ENCODE measurements around the gene BPIFB3.
"Not testable (repeated sequence)": the region's sequence is repeated elsewhere in the genome, so short reads cannot be mapped to it uniquely, and the experiment has no call there.

Gene BPIFB3

DNA sequence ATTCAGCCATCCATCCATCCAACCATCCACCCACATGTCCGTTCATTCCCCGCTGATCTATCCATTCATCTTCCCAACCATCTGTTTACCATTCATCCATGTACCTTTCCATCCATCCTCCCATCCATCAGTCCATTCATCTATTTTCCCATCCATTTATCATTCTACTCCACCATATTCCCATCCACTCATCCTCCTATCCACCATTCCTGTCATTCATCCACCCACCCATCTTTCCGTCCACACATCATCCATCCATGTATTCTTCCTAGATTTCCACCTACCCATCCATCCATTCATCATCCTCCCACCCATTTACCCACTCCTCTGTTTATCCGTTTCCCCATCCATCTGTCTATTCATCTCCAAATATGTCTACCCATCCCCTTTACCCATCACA lies 15.5 kb upstream of the BPIFB3 start:
- Histone ChIP-seq H3K27me3 (ENCODE audit: control insufficient read depth, insufficient read depth, low read length) (no peaks in the 10 kb centered on the region), H3K27ac (ENCODE audit: low read length) (no peak overlapping the region)

DNA sequence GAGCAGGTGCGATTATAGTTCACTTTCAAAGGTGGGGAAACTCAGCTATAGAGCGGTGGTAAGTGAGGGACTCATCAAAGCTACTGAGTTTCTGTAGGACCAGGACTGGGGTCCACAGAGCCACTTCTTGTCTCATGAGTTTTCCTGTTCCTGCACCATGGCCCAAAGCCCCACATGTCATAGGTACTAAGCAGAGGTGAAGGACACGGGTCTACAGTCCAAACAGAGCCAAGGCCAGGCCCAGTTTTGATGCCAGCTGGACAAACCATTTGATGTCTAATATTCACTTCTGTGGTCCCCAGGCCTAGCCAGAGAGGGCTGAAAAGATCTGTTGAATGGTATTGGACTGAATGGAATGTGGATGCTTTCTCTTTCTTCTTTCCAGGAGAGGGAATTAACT lies 11.3 kb upstream of the BPIFB3 start:
- no peaks in the 10 kb centered on the region for H3K27me3 ChIP-seq (ENCODE audit: control insufficient read depth, insufficient read depth, low read length)
- H3K4me3 ChIP-seq (ENCODE audit: low read length), result no peak overlapping the region
- H3K27ac ChIP-seq (ENCODE audit: low read length), result no peak overlapping the region

More for the DNA sequence above, 15.5 kb upstream of the BPIFB3 start:
- no peak overlapping the region for H3K9ac ChIP-seq (ENCODE audit: low read length)
- no peaks in the 10 kb centered on the region for H3K4me1 ChIP-seq (ENCODE audit: control insufficient read depth, low read depth, low read length)
- H3K4me3 ChIP-seq (ENCODE audit: low read length), result no peak overlapping the region
- no peaks in the 10 kb centered on the region for H3K9me3 ChIP-seq (ENCODE audit: control insufficient read depth, low read depth, low read length)
- H3K36me3 ChIP-seq (ENCODE audit: control insufficient read depth, low read depth, low read length), result no peaks in the 10 kb centered on the region

DNA sequence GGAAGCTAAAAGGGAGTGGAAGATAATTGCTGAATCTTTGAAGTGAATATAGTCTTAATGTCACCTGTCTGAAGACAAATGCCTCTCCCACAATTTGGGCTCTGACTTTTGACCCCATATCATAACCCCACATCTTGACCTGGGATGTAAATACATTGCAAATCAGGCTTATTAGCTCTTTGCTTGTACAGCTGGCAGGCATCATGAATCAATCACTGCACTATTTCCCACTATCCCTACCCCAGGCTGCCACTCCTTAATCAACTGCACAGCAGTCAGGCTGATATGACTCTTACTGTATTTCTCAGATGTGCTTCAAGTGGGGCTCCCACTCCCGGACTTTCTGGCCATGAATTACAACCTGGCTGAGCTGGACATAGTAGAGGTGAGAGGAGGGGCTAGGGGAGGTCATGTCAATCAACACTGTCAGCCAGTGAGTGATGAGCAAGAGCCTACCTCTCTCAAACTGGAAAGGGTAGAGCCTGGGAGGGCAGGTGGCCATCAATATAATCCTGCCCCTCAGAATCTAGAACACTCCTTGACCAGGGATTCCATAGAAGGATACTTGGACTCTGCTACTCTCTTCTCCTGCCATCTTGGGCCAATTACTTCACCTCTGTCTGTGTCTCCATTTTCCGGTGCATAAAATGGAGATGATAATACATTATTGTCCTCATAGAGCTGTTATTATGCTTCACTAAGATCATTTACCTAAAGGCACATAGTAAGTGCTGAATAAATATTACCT lies 10.5 kb upstream of the BPIFB3 start:
- no peak overlapping the region for H3K4me3 ChIP-seq (ENCODE audit: low read length)
- H3K4me1 ChIP-seq (ENCODE audit: control insufficient read depth, low read depth, low read length), result no peaks in the 10 kb centered on the region
- H3K36me3 ChIP-seq (ENCODE audit: control insufficient read depth, low read depth, low read length), result no peaks in the 10 kb centered on the region
- H3K27ac ChIP-seq (ENCODE audit: low read length), result no peak overlapping the region
- no peaks in the 10 kb centered on the region for H3K27me3 ChIP-seq (ENCODE audit: control insufficient read depth, insufficient read depth, low read length)
- no peaks in the 10 kb centered on the region for H3K9me3 ChIP-seq (ENCODE audit: control insufficient read depth, low read depth, low read length)
- no peak overlapping the region for H3K9ac ChIP-seq (ENCODE audit: low read length)

More for the DNA sequence above, 11.3 kb upstream of the BPIFB3 start:
- no peak overlapping the region for H3K9ac ChIP-seq (ENCODE audit: low read length)
- no peaks in the 10 kb centered on the region for H3K36me3 ChIP-seq (ENCODE audit: control insufficient read depth, low read depth, low read length)
- H3K4me1 ChIP-seq (ENCODE audit: control insufficient read depth, low read depth, low read length), result no peaks in the 10 kb centered on the region
- H3K9me3 ChIP-seq (ENCODE audit: control insufficient read depth, low read depth, low read length), result no peaks in the 10 kb centered on the region

DNA sequence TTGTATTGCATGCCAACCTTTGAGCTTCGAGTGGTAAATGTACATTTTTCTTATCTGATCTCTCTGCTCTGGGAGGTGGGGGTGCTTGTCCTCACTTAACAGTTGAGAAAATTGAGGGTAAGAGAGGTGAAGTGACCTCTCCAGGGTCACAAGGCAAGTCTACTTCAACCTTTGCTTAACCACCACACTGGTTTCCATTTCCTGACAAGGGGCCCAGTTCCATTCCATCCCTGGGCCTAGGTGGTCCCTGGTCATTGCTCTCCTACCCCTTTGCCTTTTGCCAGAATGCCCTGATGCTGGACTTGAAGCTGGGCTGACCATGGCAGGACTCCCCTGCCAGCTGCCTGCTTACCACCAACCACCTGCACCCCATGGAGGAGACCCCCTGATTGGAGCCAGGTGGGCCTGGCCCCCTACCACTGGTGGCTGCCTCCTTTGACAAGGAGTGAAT lies 9.9 kb upstream of the BPIFB3 start:
- Histone ChIP-seq H3K27me3 (ENCODE audit: control insufficient read depth, insufficient read depth, low read length) (no peaks in the 10 kb centered on the region), H3K4me1 (ENCODE audit: control insufficient read depth, low read depth, low read length) (no peaks in the 10 kb centered on the region), H3K27ac (ENCODE audit: low read length) (no peak overlapping the region), H3K9me3 (ENCODE audit: control insufficient read depth, low read depth, low read length) (no peaks in the 10 kb centered on the region), H3K9ac (ENCODE audit: low read length) (no peak overlapping the region), H3K4me3 (ENCODE audit: low read length) (no peak overlapping the region), H3K36me3 (ENCODE audit: control insufficient read depth, low read depth, low read length) (no peaks in the 10 kb centered on the region)

DNA sequence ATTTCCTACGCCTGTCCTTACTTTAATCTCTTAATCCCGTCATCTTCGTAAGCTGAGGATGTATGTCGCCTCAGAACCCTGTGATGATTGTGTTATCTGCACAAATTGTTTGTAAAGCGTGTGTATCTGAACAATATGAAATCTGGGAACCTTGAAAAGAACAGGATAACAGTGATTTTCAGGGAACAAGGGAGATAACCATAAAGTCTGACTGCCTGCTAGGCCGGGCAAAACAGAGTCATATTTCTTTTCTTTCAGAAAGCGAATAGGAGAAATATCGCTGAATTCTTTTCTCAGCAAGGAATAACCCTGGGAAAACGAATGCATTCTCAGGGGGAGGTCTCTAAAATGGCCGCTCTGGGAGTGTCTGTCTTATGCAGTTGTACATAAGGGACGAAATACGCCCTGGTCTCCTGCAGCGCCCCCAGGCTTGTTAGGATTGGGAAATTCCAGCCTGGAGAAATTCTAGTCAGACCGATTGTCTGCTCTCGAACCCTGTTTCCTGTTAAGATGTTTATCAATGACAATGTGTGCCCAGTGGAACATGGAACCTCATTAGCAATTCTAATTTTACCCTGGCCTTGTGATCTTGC lies 8.5 kb upstream of the BPIFB3 start:
- H3K27me3 ChIP-seq (ENCODE audit: control insufficient read depth, insufficient read depth, low read length); H3K4me1 ChIP-seq (ENCODE audit: control insufficient read depth, low read depth, low read length); H3K27ac ChIP-seq (ENCODE audit: low read length); H3K9me3 ChIP-seq (ENCODE audit: control insufficient read depth, low read depth, low read length); H3K36me3 ChIP-seq (ENCODE audit: control insufficient read depth, low read depth, low read length); H3K9ac ChIP-seq (ENCODE audit: low read length); H3K4me3 ChIP-seq (ENCODE audit: low read length): not testable (repeated sequence)

DNA sequence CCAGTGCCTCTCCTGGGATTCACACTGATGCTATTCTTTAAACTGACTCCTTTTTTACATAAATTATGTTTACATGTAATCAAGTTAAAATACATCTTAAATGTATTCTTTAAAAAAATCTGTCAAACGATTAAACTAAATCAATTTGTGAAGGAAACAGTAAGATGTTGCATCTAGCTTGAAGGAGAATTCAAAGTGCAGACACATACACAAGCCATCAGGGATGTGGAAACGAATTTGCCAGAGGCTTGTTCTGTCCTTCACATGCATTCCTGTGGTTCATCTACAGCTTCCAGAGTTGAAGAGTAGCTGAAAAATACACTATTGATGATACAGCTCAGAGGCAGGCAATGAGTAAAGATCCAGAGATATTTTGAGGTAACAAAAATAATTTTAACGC lies 7.3 kb upstream of the BPIFB3 start:
- H3K9ac ChIP-seq (ENCODE audit: low read length), result no peak overlapping the region
- no peak overlapping the region for H3K4me3 ChIP-seq (ENCODE audit: low read length)
- no peaks in the 10 kb centered on the region for H3K9me3 ChIP-seq (ENCODE audit: control insufficient read depth, low read depth, low read length)
- no peak overlapping the region for H3K27ac ChIP-seq (ENCODE audit: low read length)
- no peaks in the 10 kb centered on the region for H3K27me3 ChIP-seq (ENCODE audit: control insufficient read depth, insufficient read depth, low read length)
- no peaks in the 10 kb centered on the region for H3K36me3 ChIP-seq (ENCODE audit: control insufficient read depth, low read depth, low read length)
- no peaks in the 10 kb centered on the region for H3K4me1 ChIP-seq (ENCODE audit: control insufficient read depth, low read depth, low read length)

DNA sequence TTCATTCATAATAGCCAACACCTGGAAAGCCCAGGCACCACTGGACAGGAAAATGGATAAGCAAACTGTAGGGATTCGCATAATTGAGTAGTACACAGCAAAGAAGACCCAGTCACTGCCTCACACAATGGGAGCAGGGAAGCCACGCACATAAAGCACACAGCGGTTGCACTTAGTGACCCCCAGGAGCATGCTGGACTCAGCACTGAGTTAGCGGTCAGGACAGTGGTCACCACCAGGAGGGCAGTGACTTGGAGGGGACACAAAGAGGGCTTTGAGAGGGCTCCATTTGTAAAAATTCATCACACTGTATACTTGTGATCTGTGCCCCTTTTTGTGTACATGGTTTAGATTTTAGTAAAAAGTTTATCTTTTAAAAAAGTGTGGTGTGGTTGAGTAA lies 2.4 kb upstream of the BPIFB3 start:
- Histone ChIP-seq H3K36me3 (ENCODE audit: control insufficient read depth, low read depth, low read length) (no peaks in the 10 kb centered on the region), H3K27me3 (ENCODE audit: control insufficient read depth, insufficient read depth, low read length) (no peaks in the 10 kb centered on the region), H3K4me1 (ENCODE audit: control insufficient read depth, low read depth, low read length) (no peaks in the 10 kb centered on the region), H3K27ac (ENCODE audit: low read length) (no peak overlapping the region), H3K9me3 (ENCODE audit: control insufficient read depth, low read depth, low read length) (no peaks in the 10 kb centered on the region), H3K4me3 (ENCODE audit: low read length) (no peak overlapping the region), H3K9ac (ENCODE audit: low read length) (no peak overlapping the region)

DNA sequence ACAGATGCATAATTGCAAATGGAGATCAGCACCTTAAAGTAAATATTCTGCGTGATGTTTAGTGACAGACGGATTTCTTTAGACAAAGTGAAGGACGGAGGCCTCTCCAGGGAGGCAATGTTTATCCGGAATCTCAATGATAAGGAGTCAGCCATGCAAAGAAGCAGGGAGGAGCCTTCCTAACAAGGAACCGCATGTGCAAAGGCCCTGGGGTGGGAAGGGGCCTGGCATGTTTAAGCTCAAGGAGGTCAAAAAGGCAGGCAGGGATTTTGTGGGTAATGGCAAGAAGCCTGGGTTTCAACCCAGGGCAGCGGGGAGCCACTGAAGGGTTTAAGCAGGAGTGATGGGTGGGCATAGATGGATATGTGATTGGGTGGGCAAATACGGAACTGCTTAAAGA lies 678 bp downstream of the BPIFB3 start:
- Histone ChIP-seq H3K9ac (ENCODE audit: low read length) (no peak overlapping the region), H3K4me3 (ENCODE audit: low read length) (no peak overlapping the region), H3K9me3 (ENCODE audit: control insufficient read depth, low read depth, low read length) (no peaks in the 10 kb centered on the region), H3K27ac (ENCODE audit: low read length) (no peak overlapping the region), H3K4me1 (ENCODE audit: control insufficient read depth, low read depth, low read length) (no peaks in the 10 kb centered on the region), H3K27me3 (ENCODE audit: control insufficient read depth, insufficient read depth, low read length) (no peaks in the 10 kb centered on the region), H3K36me3 (ENCODE audit: control insufficient read depth, low read depth, low read length) (no peaks in the 10 kb centered on the region)

DNA sequence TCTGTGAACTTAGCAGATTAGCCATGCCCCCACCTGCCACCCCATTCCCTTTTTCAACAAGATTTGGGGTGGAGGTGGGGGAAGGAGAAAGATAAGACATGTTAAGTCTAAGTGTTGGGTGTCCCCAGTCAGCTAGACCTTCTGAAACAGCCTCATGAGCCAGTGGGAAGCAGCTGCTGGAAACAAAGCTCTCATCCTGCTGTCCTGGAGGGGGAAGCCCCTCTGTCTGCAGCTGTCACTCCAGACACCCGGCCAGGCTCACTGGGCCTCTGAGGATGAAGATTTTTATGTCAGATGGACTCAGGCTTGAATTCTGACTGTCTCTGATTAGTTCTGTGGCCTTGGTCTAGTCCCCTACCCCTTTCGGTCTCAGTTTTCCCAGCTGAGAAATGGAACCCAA lies 1.1 kb downstream of the BPIFB3 start:
- Histone ChIP-seq H3K9me3 (ENCODE audit: control insufficient read depth, low read depth, low read length) (no peaks in the 10 kb centered on the region), H3K4me3 (ENCODE audit: low read length) (no peak overlapping the region), H3K36me3 (ENCODE audit: control insufficient read depth, low read depth, low read length) (no peaks in the 10 kb centered on the region), H3K9ac (ENCODE audit: low read length) (no peak overlapping the region), H3K27me3 (ENCODE audit: control insufficient read depth, insufficient read depth, low read length) (no peaks in the 10 kb centered on the region), H3K27ac (ENCODE audit: low read length) (no peak overlapping the region), H3K4me1 (ENCODE audit: control insufficient read depth, low read depth, low read length) (no peaks in the 10 kb centered on the region)

DNA sequence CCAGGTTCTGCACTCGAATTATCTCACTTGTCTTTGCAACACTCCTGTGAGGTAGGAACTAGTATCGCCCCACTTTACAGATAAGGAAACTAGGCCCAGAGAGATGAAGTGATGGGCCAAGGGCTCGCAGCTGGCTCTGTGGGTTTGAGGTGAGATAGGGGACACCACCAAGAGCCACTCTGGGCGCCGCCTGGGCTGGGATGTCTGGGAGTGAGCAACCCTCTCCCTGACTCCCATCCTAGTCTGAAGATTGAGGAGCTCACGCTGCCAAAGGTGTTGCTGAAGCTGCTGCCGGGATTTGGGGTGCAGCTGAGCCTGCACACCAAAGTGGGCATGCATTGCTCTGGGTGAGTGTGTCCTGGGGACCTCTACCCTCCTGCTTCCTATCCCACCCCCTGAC lies 5.4 kb downstream of the BPIFB3 start:
- H3K9me3 ChIP-seq (ENCODE audit: control insufficient read depth, low read depth, low read length), result no peaks in the 10 kb centered on the region
- H3K9ac ChIP-seq (ENCODE audit: low read length), result no peak overlapping the region
- H3K27ac ChIP-seq (ENCODE audit: low read length), result no peak overlapping the region
- no peaks in the 10 kb centered on the region for H3K36me3 ChIP-seq (ENCODE audit: control insufficient read depth, low read depth, low read length)
- no peaks in the 10 kb centered on the region for H3K4me1 ChIP-seq (ENCODE audit: control insufficient read depth, low read depth, low read length)
- no peaks in the 10 kb centered on the region for H3K27me3 ChIP-seq (ENCODE audit: control insufficient read depth, insufficient read depth, low read length)
- H3K4me3 ChIP-seq (ENCODE audit: low read length), result no peak overlapping the region

DNA sequence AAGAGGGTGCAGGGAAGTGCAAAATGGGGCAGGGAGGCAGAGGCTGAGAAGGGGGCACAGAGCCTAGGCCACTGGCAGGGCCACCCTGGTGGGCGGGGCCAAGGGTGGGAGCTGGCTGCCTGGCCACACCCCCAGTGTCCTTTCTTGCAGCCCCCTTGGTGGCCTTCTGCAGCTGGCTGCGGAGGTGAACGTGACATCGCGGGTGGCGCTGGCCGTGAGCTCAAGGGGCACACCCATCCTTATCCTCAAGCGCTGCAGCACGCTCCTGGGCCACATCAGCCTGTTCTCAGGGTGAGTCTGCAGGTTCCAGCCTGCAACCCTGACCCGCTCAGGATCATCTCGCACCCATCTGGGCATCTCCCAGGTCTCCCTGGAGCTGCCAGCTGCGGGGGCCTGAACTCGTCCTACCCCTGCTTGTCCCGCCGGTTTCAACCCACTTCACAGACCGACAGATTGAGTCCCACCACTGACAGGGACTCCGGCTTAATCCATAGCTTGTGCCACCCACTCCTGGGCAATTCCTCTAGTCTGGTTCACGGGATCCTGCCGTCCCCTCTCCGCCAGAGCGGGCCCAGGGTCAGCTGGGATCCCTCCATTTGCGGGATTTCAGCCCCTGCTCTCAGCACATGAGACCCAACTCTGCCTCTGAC lies 6.2 kb downstream of the BPIFB3 start:
- H3K4me3 ChIP-seq (ENCODE audit: low read length), result no peak overlapping the region
- no peak overlapping the region for H3K27ac ChIP-seq (ENCODE audit: low read length)
- no peaks in the 10 kb centered on the region for H3K27me3 ChIP-seq (ENCODE audit: control insufficient read depth, insufficient read depth, low read length)
- no peaks in the 10 kb centered on the region for H3K4me1 ChIP-seq (ENCODE audit: control insufficient read depth, low read depth, low read length)
- H3K9ac ChIP-seq (ENCODE audit: low read length), result no peak overlapping the region
- H3K36me3 ChIP-seq (ENCODE audit: control insufficient read depth, low read depth, low read length), result no peaks in the 10 kb centered on the region
- no peaks in the 10 kb centered on the region for H3K9me3 ChIP-seq (ENCODE audit: control insufficient read depth, low read depth, low read length)

DNA sequence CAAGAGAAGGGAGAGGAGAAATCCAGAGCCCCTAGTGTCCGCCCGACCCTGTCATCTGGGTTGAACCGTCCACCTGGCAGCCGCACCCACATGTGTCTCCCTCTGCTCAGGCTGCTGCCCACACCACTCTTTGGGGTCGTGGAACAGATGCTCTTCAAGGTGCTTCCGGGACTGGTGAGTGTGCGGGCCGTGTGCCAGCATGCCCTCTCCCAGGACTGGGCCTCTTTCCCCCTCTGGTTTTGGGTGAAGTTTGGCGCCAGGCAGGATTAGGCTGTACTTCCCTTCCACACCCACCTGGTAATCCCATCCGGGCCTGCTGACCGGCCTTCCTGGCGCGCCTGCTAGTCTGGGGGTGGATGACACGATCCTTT lies 7.9 kb downstream of the BPIFB3 start:
- H3K4me3 ChIP-seq (ENCODE audit: low read length), result no peak overlapping the region
- H3K9ac ChIP-seq (ENCODE audit: low read length), result no peak overlapping the region
- H3K36me3 ChIP-seq (ENCODE audit: control insufficient read depth, low read depth, low read length), result no peaks in the 10 kb centered on the region
- H3K4me1 ChIP-seq (ENCODE audit: control insufficient read depth, low read depth, low read length), result no peaks in the 10 kb centered on the region
- no peaks in the 10 kb centered on the region for H3K27me3 ChIP-seq (ENCODE audit: control insufficient read depth, insufficient read depth, low read length)
- no peak overlapping the region for H3K27ac ChIP-seq (ENCODE audit: low read length)
- no peaks in the 10 kb centered on the region for H3K9me3 ChIP-seq (ENCODE audit: control insufficient read depth, low read depth, low read length)
